Hematopoietic multipotent progenitor cell (in vitro differentiated cells): Measurements from ENCODE around the gene PLXNB1. TPM values are rescaled to one million over a fixed set of nuclear protein-coding genes. Genes with fewer than 3 reads are reported as not detected.
"Not testable (repeated sequence)": the region's sequence is repeated elsewhere in the genome, so short reads cannot be mapped to it uniquely, and the experiment has no call there.

Experiments
- DNase-seq, 3 donors: peaks; one replicate each; pipeline ENCODE4 v3.0.0-alpha.2; 2011 to 2015; ENCODE audit warnings: low read depth in 2 of 3, low spot score in 2 of 3
- total RNA-seq: library from RNA; depleted of rRNA; stranded (reverse); fragments of >200 nt; gene quantifications from one replicate; pipeline ENCODE4 v1.2.3, GENCODE V29; 2012

The PLXNB1 gene
- total RNA-seq, 1 donor = 20.7 TPM

- no peak for DNase-seq
These were observed 23.9 kb downstream of the PLXNB1 start for GRCh38 chr3:48405971-48406370.

- DNase-seq = no peak
These were observed 24.5 kb downstream of the PLXNB1 start for GRCh38 chr3:48405343-48405881.

- DNase-seq = no peak
These were observed 25.2 kb downstream of the PLXNB1 start for GRCh38 chr3:48404440-48405342.

- DNase-seq = no peak
These were observed 26.1 kb downstream of the PLXNB1 start for GRCh38 chr3:48403533-48404439.

GRCh38 chr3:48402907-48403306 is 27.0 kb downstream of the PLXNB1 start:
- no peak for DNase-seq

- no peak for DNase-seq
These were observed 27.6 kb downstream of the PLXNB1 start for GRCh38 chr3:48402281-48402732.

GRCh38 chr3:48401434-48401901 is 28.4 kb downstream of the PLXNB1 start:
- DNase-seq = not testable (repeated sequence)

- peak; percentile 61 to 83 (median 67) for DNase-seq
These were observed 29.0 kb downstream of the PLXNB1 start for GRCh38 chr3:48400824-48401433.

GRCh38 chr3:48399387-48400172 is 30.3 kb downstream of the PLXNB1 start:
- DNase-seq = peak in 2 of 3 donors; percentile 10 to 12

- no peak for DNase-seq
These were observed 31.0 kb downstream of the PLXNB1 start for GRCh38 chr3:48398701-48399386.

GRCh38 chr3:48397767-48398681 is 31.9 kb downstream of the PLXNB1 start:
- DNase-seq = no peak

GRCh38 chr3:48395714-48396113 is 34.2 kb downstream of the PLXNB1 start:
- no peak for DNase-seq

GRCh38 chr3:48394391-48394790 is 35.5 kb downstream of the PLXNB1 start:
- no peak for DNase-seq

GRCh38 chr3:48388966-48389365 is 40.9 kb downstream of the PLXNB1 start:
- DNase-seq = no peak

GRCh38 chr3:48387634-48388033 is 42.3 kb downstream of the PLXNB1 start:
- no peak for DNase-seq

- no peak for DNase-seq
These were observed 56.9 kb downstream of the PLXNB1 start for GRCh38 chr3:48372862-48373435.

- DNase-seq = no peak
These were observed 57.5 kb downstream of the PLXNB1 start for GRCh38 chr3:48372377-48372770.
